ENCODE measurements around the gene CDH23.

Gene CDH23

DNA sequence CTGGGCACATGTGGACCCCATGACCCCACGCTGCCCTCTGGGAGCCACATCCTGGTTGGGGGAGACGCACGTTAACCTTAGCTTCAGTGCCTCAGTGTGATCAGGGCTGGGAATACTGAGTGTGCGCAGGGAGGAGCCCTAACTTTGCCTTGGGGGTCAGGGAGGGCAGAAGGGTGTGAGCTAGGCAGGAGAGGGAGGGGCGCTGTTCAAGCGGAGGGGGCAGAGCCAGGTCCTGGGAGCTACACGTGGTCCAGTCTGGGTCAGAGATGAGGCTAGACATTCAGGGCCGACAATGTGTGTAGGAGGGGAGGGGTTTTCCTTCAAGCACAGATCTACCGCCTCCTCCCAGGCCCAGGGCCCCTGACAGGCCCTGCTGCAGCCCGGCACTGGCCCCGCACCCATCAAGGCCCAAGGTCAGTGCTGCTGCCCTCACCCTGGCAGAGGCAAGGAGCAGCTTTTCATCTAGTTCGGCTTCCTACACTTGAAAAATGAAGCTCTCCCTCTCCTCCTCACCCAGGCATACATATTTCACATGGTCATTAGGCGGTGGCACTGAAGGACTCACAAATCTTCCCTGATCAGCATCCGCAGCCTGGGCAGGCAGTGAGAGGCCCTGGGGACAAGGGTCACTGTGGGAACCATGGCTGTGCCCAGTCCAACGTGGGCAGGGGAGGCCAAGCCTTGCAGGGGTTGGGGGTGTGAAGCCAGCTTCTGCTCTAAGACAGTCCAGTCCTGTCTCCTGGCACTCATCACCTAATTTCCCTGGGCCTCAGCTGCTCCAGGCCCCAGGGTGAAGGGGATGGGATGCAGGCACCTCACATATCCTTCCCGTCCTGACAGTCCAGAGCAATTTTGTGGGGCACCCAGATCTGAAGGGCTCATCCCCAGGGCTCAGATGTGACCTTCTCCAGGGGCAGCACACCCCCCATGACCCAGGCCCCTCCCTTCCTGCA is 275.6 kb downstream of the CDH23 start:
- DNase-seq (ENCODE audit: low read depth): no peak

DNA sequence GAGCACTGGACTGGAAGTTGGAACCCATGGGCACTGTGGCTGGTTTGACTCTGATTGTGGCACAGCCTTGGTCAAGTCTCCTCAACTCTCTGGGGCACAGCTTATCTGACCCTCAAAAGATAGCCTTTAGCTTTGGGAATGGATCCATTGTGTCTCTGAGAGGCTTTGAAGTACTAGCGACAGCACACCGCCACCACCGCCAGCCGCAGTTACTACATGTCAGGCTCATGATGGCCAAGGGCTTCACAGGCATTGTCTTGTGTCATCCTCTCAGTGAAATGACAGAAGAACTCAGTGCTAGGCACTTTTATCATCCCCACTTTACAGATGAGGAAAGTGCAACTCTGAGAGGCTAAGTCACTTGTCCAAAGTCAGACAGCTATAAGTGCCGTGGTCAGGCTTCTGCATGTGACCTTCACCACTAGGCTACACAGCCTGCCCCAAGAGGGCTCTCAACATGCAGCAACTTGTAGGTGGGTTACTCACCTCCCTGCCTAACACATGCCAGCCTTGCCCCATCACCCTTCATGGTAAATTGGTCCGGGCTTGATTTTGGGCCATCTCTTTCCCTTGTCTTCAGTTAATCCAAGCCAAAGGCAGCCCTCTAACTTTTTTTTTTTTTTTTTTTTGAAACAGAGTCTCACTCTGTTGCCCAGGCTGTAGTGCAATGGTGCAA is 278.7 kb downstream of the CDH23 start:
- TF ChIP-seq, protein P1, sequence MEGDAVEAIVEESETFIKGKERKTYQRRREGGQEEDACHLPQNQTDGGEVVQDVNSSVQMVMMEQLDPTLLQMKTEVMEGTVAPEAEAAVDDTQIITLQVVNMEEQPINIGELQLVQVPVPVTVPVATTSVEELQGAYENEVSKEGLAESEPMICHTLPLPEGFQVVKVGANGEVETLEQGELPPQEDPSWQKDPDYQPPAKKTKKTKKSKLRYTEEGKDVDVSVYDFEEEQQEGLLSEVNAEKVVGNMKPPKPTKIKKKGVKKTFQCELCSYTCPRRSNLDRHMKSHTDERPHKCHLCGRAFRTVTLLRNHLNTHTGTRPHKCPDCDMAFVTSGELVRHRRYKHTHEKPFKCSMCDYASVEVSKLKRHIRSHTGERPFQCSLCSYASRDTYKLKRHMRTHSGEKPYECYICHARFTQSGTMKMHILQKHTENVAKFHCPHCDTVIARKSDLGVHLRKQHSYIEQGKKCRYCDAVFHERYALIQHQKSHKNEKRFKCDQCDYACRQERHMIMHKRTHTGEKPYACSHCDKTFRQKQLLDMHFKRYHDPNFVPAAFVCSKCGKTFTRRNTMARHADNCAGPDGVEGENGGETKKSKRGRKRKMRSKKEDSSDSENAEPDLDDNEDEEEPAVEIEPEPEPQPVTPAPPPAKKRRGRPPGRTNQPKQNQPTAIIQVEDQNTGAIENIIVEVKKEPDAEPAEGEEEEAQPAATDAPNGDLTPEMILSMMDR (conservative IDR thresholded peaks at IDR 0.05; ENCODE audit: low read depth, low read length): no peak
- no peak for DNase-seq (ENCODE audit: low read depth)

More for the DNA sequence above, 275.6 kb downstream of the CDH23 start:
- TF ChIP-seq, protein P1 (conservative IDR thresholded peaks at IDR 0.05; ENCODE audit: low read depth, low read length): no peak
- H3K4me3 ChIP-seq (ENCODE audit: low read length): no peak overlapping the region

DNA sequence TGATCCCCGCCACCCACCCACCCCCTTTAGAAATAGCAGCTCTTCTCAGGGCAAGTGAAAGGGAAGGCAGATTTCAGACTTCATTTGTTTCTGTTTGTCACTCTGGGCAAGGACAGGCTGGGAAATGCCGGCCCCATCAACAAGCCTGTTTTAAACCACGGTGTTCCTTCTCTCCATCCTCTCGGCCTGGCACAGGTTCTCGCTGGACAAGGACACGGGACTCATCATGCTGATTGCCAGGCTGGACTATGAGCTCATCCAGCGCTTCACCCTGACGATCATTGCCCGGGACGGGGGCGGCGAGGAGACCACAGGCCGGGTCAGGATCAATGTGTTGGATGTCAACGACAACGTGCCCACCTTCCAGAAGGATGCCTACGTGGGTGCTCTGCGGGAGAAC is 280.5 kb downstream of the CDH23 start:
- no peak overlapping the region for H3K4me3 ChIP-seq (ENCODE audit: low read length)
- TF ChIP-seq, protein P1 (conservative IDR thresholded peaks at IDR 0.05; ENCODE audit: low read depth, low read length): no peak
- no peak for DNase-seq (ENCODE audit: low read depth)

More for the DNA sequence above, 278.7 kb downstream of the CDH23 start:
- no peak overlapping the region for H3K4me3 ChIP-seq (ENCODE audit: low read length)

DNA sequence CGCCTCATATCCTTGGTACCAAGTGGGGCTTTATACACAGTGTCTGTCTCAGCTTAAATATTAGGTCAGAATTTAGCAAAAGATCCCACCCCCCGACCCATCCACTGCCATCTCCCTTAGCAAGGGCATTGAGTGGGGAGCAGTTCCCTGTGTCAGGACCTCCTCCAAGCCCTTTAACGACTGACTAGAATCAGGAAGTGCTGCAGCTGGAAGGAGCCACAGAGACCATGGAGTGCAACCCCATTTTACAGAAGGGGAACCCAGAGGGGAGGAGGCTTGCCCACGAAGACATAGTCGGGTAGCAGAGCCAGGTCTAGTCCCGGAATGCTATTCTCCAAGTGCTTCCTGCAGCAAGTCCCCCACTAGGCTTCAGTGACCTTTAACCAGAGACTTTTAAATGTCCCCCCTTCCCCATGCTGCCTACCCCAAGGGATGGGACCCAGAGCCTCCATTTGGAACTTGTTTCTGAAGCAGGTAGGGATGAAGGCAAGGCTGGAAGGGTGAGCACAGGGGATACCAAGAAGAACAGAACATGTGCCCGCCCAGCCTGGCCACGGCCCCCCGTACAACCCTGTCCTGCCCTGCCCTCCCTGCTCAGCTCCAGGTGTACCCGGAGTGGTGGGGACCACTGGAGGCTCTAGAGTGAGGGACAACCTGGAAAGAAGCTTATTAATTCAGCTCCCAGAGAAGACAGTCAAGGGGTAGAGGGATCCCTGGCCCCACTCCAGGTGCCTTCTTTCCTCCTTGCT is 281.5 kb downstream of the CDH23 start:
- no peak for DNase-seq (ENCODE audit: low read depth)
- TF ChIP-seq, protein P1 (conservative IDR thresholded peaks at IDR 0.05; ENCODE audit: low read depth, low read length): no peak
- H3K4me3 ChIP-seq (ENCODE audit: low read length): no peak overlapping the region

DNA sequence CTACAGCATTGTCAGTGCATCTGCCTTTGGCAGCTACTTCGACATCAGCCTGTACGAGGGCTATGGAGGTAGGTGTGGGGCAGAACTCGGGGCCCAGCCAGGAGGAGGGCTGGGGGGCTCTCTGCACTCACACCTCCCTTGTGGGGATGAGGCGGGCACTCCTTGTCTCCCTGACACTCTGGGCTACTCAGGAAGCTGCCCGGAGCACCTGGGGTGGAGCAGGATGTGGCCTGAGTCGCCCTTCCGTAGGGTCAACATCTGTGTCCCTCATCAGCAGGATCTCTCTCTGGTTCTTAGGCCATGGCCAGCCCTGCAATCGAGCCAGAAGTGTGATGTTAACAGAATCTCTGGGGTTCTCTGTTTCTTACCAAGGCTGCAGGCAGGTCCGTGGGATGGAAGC is 282.7 kb downstream of the CDH23 start:
- no peak for DNase-seq (ENCODE audit: low read depth)
- TF ChIP-seq, protein P1 (conservative IDR thresholded peaks at IDR 0.05; ENCODE audit: low read depth, low read length): no peak
- no peak overlapping the region for H3K4me3 ChIP-seq (ENCODE audit: low read length)

DNA sequence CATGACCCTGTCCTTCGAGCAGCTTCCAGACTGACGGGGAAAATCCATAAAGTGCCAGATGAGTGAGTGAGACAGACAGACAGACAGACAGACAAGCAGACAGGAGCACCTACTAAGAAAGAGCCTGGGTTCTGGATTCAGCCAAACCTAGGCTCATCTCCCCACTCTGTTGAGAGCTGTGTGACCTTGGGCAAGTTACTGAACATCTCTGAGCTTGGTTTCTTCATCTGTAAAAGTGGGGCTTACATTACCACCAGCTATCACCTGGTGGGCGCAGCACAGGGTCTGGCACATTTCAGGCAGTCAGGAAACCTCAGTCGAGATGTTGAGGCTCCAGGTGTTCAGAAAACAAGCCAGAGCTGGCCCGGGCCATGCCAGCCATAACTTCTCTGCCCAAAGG is 285.3 kb downstream of the CDH23 start:
- TF ChIP-seq, protein P1 (conservative IDR thresholded peaks at IDR 0.05; ENCODE audit: low read depth, low read length): no peak
- no peak for DNase-seq (ENCODE audit: low read depth)
- H3K4me3 ChIP-seq (ENCODE audit: low read length): no peak overlapping the region

All from retinal pigment epithelial cell (primary cell).